ENCODE measurements around the gene NEGR1. TPM values are rescaled to one million over a fixed set of nuclear protein-coding genes. Genes with fewer than 3 reads are reported as not detected.

The NEGR1 gene
- total and polyA plus RNA-seq, 7 donors = 0.69 to 69.2 (median 42.5) TPM

- WGBS, 2 donors = 86 to 88% methylated on average over 6 of the region's 6 CpGs
- intact Hi-C loops (cut with DNase I) = no loop called here
- no peak overlapping the region for H3K27ac ChIP-seq
- no peak for DNase-seq
- H3K27me3 ChIP-seq = no peaks in the 10 kb centered on the region
- no peaks in the 10 kb centered on the region for H3K36me3 ChIP-seq
- H3K4me1 ChIP-seq = peaks cover 0 to 16% (median 8%) of the 10 kb centered on the region in 4 donors
- H3K9me3 ChIP-seq = no peaks in the 10 kb centered on the region
- H3K4me3 ChIP-seq = no peak overlapping the region
- TF ChIP-seq CTCF (IDR thresholded peaks at IDR 0.05) (no peak), POLR2AphosphoS5 (IDR thresholded peaks at IDR 0.05) (no peak), POLR2A (IDR thresholded peaks at IDR 0.05) (no peak), EP300 (IDR thresholded peaks at IDR 0.05) (no peak)
Observed at GRCh38 chr1:72011721-72012120, 270.6 kb downstream of the NEGR1 start.

DNA sequence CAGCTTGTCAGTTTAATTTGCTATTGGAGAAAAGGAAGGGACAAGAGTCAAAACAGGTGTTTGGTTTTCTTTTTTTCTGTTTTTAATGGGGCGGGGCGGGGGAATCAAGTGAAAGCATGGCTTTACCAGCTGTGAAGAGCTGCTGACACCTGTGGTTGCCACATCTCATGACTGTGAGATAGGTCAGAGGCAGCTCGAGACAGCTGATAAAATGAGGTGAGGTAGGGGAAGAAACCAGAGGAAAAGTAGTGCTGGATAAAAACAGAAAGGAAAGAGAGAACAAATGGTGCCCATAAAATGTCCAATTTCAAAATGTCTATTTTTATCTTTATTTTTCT is 272.3 kb downstream of the NEGR1 start:
- WGBS, 2 donors = 50 to 52% methylated on average over 3 of the region's 3 CpGs
- H3K27ac ChIP-seq = no peak overlapping the region
- H3K9me3 ChIP-seq = no peaks in the 10 kb centered on the region
- no peaks in the 10 kb centered on the region for H3K27me3 ChIP-seq
- H3K4me1 ChIP-seq = peaks cover 0 to 22% (median 12%) of the 10 kb centered on the region in 4 donors
- no peak for TF ChIP-seq POLR2AphosphoS5 (IDR thresholded peaks at IDR 0.05)
- TF ChIP-seq EP300 (IDR thresholded peaks at IDR 0.05) = no peak
- TF ChIP-seq POLR2A (IDR thresholded peaks at IDR 0.05) = no peak
- no peak for TF ChIP-seq CTCF (IDR thresholded peaks at IDR 0.05)
- intact Hi-C loops (cut with DNase I) = no loop called here
- no peaks in the 10 kb centered on the region for H3K36me3 ChIP-seq
- H3K4me3 ChIP-seq = no peak overlapping the region
- no peak for DNase-seq

DNA sequence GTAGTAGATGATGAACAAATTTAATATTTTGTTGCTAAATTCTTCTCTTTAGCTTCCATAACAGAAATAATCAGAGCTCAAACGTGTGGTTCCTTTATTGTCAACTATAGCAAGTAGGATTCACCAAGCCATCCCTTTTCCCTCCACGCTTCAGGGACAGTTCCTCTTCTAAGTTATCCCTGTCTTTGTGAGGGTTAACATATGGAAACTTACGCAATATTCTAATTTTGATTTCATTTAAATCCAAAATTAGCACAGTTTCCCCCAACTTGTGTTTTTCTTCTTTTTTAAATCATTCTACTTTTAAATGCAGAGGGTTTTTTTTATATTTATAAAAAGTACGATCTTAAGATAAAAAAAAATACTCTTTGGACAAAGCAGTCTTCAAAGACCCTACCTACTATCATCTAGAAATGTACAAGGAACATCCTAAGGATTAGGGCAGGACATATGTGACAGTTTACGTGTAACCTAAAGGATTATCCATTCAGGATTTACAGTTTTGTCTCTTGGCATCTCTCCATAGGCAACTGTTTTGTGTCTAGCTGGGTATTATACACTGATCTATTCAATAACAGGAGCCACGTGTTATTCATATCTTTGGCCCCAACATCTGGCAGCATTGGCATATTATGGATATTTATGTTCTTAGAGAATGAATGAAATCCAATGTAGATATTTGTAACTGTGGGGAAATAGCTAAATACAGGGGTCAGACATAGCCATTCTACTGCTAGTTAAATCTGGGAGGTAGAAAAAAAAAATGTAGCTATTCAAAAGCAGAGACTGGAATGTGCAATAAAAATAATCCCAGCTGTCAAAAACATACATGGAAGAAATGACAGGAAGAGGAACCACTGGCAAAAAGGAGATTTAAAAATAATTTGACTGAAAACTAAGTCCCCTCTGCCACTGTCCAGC is 272.9 kb downstream of the NEGR1 start:
- TF ChIP-seq CTCF (IDR thresholded peaks at IDR 0.05) (no peak), EP300 (IDR thresholded peaks at IDR 0.05) (no peak), POLR2A (IDR thresholded peaks at IDR 0.05) (no peak), POLR2AphosphoS5 (IDR thresholded peaks at IDR 0.05) (no peak)
- peaks cover 0 to 22% (median 12%) of the 10 kb centered on the region in 4 donors for H3K4me1 ChIP-seq
- H3K9me3 ChIP-seq = no peaks in the 10 kb centered on the region
- no peaks in the 10 kb centered on the region for H3K27me3 ChIP-seq
- intact Hi-C loops (cut with DNase I) = no loop called here
- no peaks in the 10 kb centered on the region for H3K36me3 ChIP-seq
- WGBS, 2 donors = 78 to 85% methylated on average over 6 of the region's 6 CpGs
- no peak overlapping the region for H3K4me3 ChIP-seq
- DNase-seq = no peak
- H3K27ac ChIP-seq = no peak overlapping the region

DNA sequence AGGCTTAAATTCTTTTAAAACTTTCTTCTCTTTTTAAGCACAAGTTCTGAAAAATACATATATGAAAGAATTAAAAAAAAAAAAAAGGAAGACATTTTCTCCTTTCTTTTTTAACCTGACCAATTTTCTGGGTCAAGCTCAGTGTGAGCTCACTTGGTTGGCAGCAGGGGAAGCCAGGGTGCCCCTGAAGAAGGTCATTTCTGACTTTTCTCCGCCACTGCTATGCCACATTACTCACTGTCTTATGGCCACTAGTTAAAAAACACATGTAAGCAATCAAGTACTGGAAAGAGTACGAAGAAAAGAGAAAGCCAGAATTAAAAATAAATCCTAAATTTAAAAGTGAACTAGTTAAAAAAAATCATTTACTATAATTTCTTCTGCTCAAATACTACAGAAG is 275.0 kb downstream of the NEGR1 start:
- Histone ChIP-seq H3K27ac (no peak overlapping the region), H3K27me3 (no peaks in the 10 kb centered on the region), H3K4me3 (no peak overlapping the region), H3K9me3 (no peaks in the 10 kb centered on the region), H3K4me1 (peaks cover 0 to 22% (median 12%) of the 10 kb centered on the region in 4 donors), H3K36me3 (no peaks in the 10 kb centered on the region)
- no peak for DNase-seq
- no peak for TF ChIP-seq CTCF (IDR thresholded peaks at IDR 0.05)
- no peak for TF ChIP-seq EP300 (IDR thresholded peaks at IDR 0.05)
- no peak for TF ChIP-seq POLR2A (IDR thresholded peaks at IDR 0.05)
- TF ChIP-seq POLR2AphosphoS5 (IDR thresholded peaks at IDR 0.05) = no peak
- intact Hi-C loops (cut with DNase I) = no loop called here
- 81 to 90% methylated on average over 2 of the region's 2 CpGs for WGBS, 2 donors
